Breast epithelium (tissue), 4 donors: ENCODE measurements around the gene YES1. TPM values are rescaled to one million over a fixed set of nuclear protein-coding genes. Genes with fewer than 3 reads are reported as not detected.

Experiments
- DNase-seq, 2 donors: peaks; one replicate each; pipeline ENCODE4 v3.0.0-alpha.2; 2019; ENCODE audit warnings: low spot score in 2 of 2
- H3K27ac ChIP-seq, 2 donors: fragments of 200-600 bp; sonication (generic) in 1 of 2; one replicate each; pipeline ENCODE4 v1.5.1; 2016 to 2019; ENCODE audit warnings: mild to moderate bottlenecking in 1 of 2
- H3K27me3 ChIP-seq, 2 donors: fragments of 200-600 bp; sonication (generic) in 1 of 2; one replicate each; pipeline versions ENCODE4 v1.5.1 to v1.6.0; 2017 to 2019; ENCODE audit warnings: control low read depth in 1 of 2, mild to moderate bottlenecking in 1 of 2
- H3K36me3 ChIP-seq: fragments of 200-600 bp; one replicate; pipeline ENCODE4 v1.5.1; 2019
- H3K4me1 ChIP-seq, 2 donors: fragments of 200-600 bp; sonication (generic); one replicate each; pipeline ENCODE4 v1.5.1; 2016 to 2019; ENCODE audit warnings: control low read depth in 1 of 2
- H3K4me3 ChIP-seq, 3 donors: fragments of 200-600 bp; sonication (generic); 1 replicate in 2 of 3; 2 replicates in 1 of 3; pipeline ENCODE4 v1.5.1; 2016 to 2019; ENCODE audit warnings: mild to moderate bottlenecking in 3 of 3, moderate library complexity in 2 of 3
- H3K9me3 ChIP-seq, 2 donors: fragments of 200-600 bp; sonication (generic) in 1 of 2; one replicate each; pipeline ENCODE4 v1.5.1; 2016 to 2019; ENCODE audit warnings: control low read depth in 1 of 2
- CTCF ChIP-seq, 3 donors: fragments of 450-650 bp; IDR thresholded peaks; one replicate each; pipeline ENCODE4 v1.5.1; 2016 to 2017; ENCODE audit warnings: antibody characterized with exemption in 3 of 3, mild to moderate bottlenecking in 3 of 3, moderate library complexity in 3 of 3
- POLR2A ChIP-seq: fragments of 450-650 bp; IDR thresholded peaks from one replicate; pipeline ENCODE4 v1.6.1; 2016; ENCODE audit warnings: antibody characterized with exemption, mild to moderate bottlenecking, moderate library complexity
- POLR2AphosphoS5 ChIP-seq, 3 donors: sonication (generic); formaldehyde crosslinking; IDR thresholded peaks; one replicate each; pipeline ENCODE4 v1.6.1; 2017; ENCODE audit warnings: antibody characterized with exemption in 3 of 3
- intact Hi-C: fragments of 100-400 bp; cut with DNase I; formaldehyde crosslinking; loops from one replicate; pipeline ENCODE4 v1.15.1; 2023; ENCODE audit warnings: low total_unique reads
- total RNA-seq, 3 donors: library from RNA; depleted of rRNA; stranded (reverse); fragments of >200 nt; gene quantifications; one replicate each; pipeline ENCODE4 v1.1.0, GENCODE V29; 2016

YES1 gene
- total RNA-seq, 3 donors from 2014 or later: 108 to 150 (median 136) TPM

- intact Hi-C loops: no loop called here
Measured at GRCh38 chr18:676069-676468, 136.0 kb downstream of the YES1 start.

GRCh38 chr18:675307-675706 lies 136.7 kb downstream of the YES1 start:
- H3K4me3 ChIP-seq: no peak overlapping the region
- DNase-seq: no peak
- no peaks in the 10 kb centered on the region for H3K9me3 ChIP-seq
- H3K4me1 ChIP-seq: no peaks in the 10 kb centered on the region
- no peak overlapping the region for H3K27ac ChIP-seq
- TF ChIP-seq CTCF (IDR thresholded peaks at IDR 0.05): no peak
- TF ChIP-seq POLR2AphosphoS5 (IDR thresholded peaks at IDR 0.05): no peak
- no peak for TF ChIP-seq POLR2A
- no peaks in the 10 kb centered on the region for H3K36me3 ChIP-seq
- H3K27me3 ChIP-seq: no peaks in the 10 kb centered on the region
- intact Hi-C loops: no loop called here

More at GRCh38 chr18:676069-676468, 136.0 kb downstream of the YES1 start:
- H3K4me1 ChIP-seq: no peaks in the 10 kb centered on the region
- no peak overlapping the region for H3K27ac ChIP-seq
- no peak for DNase-seq
- TF ChIP-seq CTCF (IDR thresholded peaks at IDR 0.05) (no peak), POLR2AphosphoS5 (IDR thresholded peaks at IDR 0.05) (no peak), POLR2A (no peak)
- no peaks in the 10 kb centered on the region for H3K9me3 ChIP-seq
- no peak overlapping the region for H3K4me3 ChIP-seq
- H3K36me3 ChIP-seq: no peaks in the 10 kb centered on the region
- H3K27me3 ChIP-seq: no peaks in the 10 kb centered on the region

GRCh38 chr18:673769-674168 lies 138.3 kb downstream of the YES1 start:
- no peak for DNase-seq
- no peak for TF ChIP-seq POLR2A
- H3K9me3 ChIP-seq: no peaks in the 10 kb centered on the region
- H3K4me3 ChIP-seq: no peak overlapping the region
- intact Hi-C loops: no loop called here
- no peaks in the 10 kb centered on the region for H3K4me1 ChIP-seq
- H3K27me3 ChIP-seq: no peaks in the 10 kb centered on the region
- no peaks in the 10 kb centered on the region for H3K36me3 ChIP-seq
- H3K27ac ChIP-seq: no peak overlapping the region

GRCh38 chr18:673317-673716 lies 138.7 kb downstream of the YES1 start:
- no peak for DNase-seq
- TF ChIP-seq POLR2A (no peak), POLR2AphosphoS5 (IDR thresholded peaks at IDR 0.05) (no peak), CTCF (IDR thresholded peaks at IDR 0.05) (no peak)
- no peaks in the 10 kb centered on the region for H3K4me1 ChIP-seq
- H3K36me3 ChIP-seq: no peaks in the 10 kb centered on the region
- intact Hi-C loops: no loop called here
- no peak overlapping the region for H3K27ac ChIP-seq
- H3K9me3 ChIP-seq: no peaks in the 10 kb centered on the region
- H3K4me3 ChIP-seq: no peak overlapping the region
- H3K27me3 ChIP-seq: no peaks in the 10 kb centered on the region

Other genes starting within 250 kb of the YES1 start
- gene CETN1, start 231.9 kb downstream of the YES1 start, total RNA-seq: not detected
- gene CLUL1, start 215.3 kb downstream of the YES1 start, total RNA-seq: 1 to 10 TPM; 1.3 to 6.6 (median 3.5) TPM
- gene TYMS, start 154.6 kb downstream of the YES1 start, total RNA-seq: 1 to 10 TPM; 1.3 to 2.1 (median 2.0) TPM
- 10 to 100 TPM; 49.4 to 96.0 (median 90.1) TPM for gene ENOSF1, start 99.6 kb downstream of the YES1 start, total RNA-seq
- gene ADCYAP1, start 92.6 kb upstream of the YES1 start, total RNA-seq: 1 to 10 TPM in 1 of 3 donors, under 1 TPM in 1, not detected in 1; 0.33 to 1.2 TPM